ENCODE data around the gene C1QTNF9. TPM values are rescaled to one million over a fixed set of nuclear protein-coding genes. Genes with fewer than 3 reads are reported as not detected.

C1QTNF9 gene
- total and polyA plus RNA-seq, 4 donors: 0.03 to 0.28 (median 0.20) TPM; not detected in 1

DNA sequence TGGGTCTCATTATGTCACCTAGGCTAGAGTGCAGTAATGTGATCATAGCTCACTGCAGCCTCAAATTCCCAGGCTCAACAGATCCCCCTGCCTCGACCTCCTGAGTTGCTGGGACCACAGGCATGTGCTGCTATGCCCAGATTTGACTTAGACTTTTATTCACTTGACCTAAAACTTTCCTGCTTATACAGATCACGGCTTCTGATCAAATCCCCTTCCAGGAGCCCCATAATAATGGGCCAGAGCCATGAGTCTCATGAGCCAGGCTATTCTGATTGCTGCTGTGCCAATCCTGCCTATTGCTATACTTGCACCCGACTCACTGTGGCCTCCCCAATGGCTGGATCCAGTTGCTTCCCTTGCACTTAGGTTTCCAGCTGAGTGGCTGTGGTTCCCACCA lies 42.0 kb downstream of the C1QTNF9 start:
- DNase-seq (no peak), ATAC-seq (ENCODE audit: insufficient read depth, low FRiP score) (no peak)
- no peak overlapping the region for H3K27ac ChIP-seq (ENCODE audit: low read depth in 1 of 2, low read length in 1 of 2)
- H3K27me3 ChIP-seq (ENCODE audit: control insufficient read depth in 3 of 3, insufficient read depth in 3 of 3, low read length in 2 of 3): no peaks in the 10 kb centered on the region
- no peaks in the 10 kb centered on the region for H3K4me1 ChIP-seq (ENCODE audit: control insufficient read depth in 5 of 5, insufficient read depth in 5 of 5, low read length in 5 of 5)
- H3K4me3 ChIP-seq: no peak overlapping the region
- H3K9me3 ChIP-seq (ENCODE audit: control insufficient read depth in 4 of 4, insufficient read depth in 3 of 4, low read length in 3 of 4): peaks cover 0 to 10% (median 2%) of the 10 kb centered on the region in 4 donors
- 85 to 86% methylated on average over 3 of the region's 3 CpGs for WGBS, 2 donors
- no peak overlapping the region for H3K9ac ChIP-seq (ENCODE audit: insufficient read depth in 1 of 2, low read length in 2 of 2)
- no peak for TF ChIP-seq CTCF (IDR thresholded peaks at IDR 0.05; ENCODE audit: control extremely low read depth, extremely low read depth)
- no peaks in the 10 kb centered on the region for H3K36me3 ChIP-seq (ENCODE audit: control insufficient read depth in 4 of 4, insufficient read depth in 4 of 4, low read length in 4 of 4)

DNA sequence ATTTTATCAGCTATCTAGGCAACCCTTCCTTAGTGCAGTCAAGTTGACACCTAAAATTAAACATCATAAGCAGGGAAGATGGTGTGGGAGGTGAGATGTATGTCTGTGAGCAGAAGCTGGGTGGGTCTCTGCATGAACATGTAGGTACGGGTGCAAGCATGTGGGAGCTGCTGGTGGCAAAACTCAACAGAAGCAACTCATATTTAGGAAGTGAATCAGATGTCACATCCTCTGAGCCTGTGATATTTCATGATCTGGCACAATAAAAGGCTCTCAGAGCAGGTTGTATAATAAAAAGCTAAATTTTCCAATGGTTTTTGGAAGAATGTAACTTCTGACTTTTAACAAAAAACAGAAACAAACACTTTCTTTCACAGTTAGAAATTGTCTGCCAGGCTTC lies 44.4 kb downstream of the C1QTNF9 start:
- Histone ChIP-seq H3K9me3 (ENCODE audit: control insufficient read depth in 4 of 4, insufficient read depth in 3 of 4, low read length in 3 of 4) (peaks cover 0 to 15% (median 5%) of the 10 kb centered on the region in 4 donors), H3K9ac (ENCODE audit: insufficient read depth in 1 of 2, low read length in 2 of 2) (no peak overlapping the region), H3K36me3 (ENCODE audit: control insufficient read depth in 4 of 4, insufficient read depth in 4 of 4, low read length in 4 of 4) (no peaks in the 10 kb centered on the region), H3K27ac (ENCODE audit: low read depth in 1 of 2, low read length in 1 of 2) (no peak overlapping the region), H3K4me3 (no peak overlapping the region), H3K27me3 (ENCODE audit: control insufficient read depth in 3 of 3, insufficient read depth in 3 of 3, low read length in 2 of 3) (no peaks in the 10 kb centered on the region), H3K4me1 (ENCODE audit: control insufficient read depth in 5 of 5, insufficient read depth in 5 of 5, low read length in 5 of 5) (no peaks in the 10 kb centered on the region)
- no peak for TF ChIP-seq CTCF (IDR thresholded peaks at IDR 0.05; ENCODE audit: control extremely low read depth, extremely low read depth)
- WGBS, 2 donors: 91 to 100% methylated on average over 1 of the region's 1 CpG
- DNase-seq (no peak), ATAC-seq (ENCODE audit: insufficient read depth, low FRiP score) (no peak)

DNA sequence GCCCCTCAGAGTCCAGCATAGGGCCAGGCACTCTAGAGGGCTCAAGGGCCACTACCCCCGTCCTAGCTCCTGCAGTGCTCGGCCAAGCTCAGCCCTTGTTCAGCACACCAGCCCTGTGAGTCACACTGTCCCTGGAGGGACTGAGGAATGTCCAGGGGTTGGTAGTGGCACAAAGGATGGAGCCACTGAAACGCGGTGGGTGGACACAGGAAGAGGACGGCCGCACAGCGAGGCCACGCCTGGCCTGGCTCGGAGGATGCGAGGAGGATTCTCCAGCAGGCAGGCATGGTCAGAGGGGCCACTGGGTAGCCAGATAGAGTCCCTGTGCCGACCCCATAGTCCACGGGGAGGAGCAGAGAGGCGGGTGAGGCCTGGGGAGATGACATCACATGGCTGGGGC lies 45.7 kb downstream of the C1QTNF9 start:
- Histone ChIP-seq H3K4me3 (no peak overlapping the region), H3K27me3 (ENCODE audit: control insufficient read depth in 3 of 3, insufficient read depth in 3 of 3, low read length in 2 of 3) (no peaks in the 10 kb centered on the region), H3K27ac (ENCODE audit: low read depth in 1 of 2, low read length in 1 of 2) (no peak overlapping the region), H3K4me1 (ENCODE audit: control insufficient read depth in 5 of 5, insufficient read depth in 5 of 5, low read length in 5 of 5) (no peaks in the 10 kb centered on the region), H3K9ac (ENCODE audit: insufficient read depth in 1 of 2, low read length in 2 of 2) (no peak overlapping the region), H3K9me3 (ENCODE audit: control insufficient read depth in 4 of 4, insufficient read depth in 3 of 4, low read length in 3 of 4) (peaks cover 0 to 9% (median 4%) of the 10 kb centered on the region in 4 donors), H3K36me3 (ENCODE audit: control insufficient read depth in 4 of 4, insufficient read depth in 4 of 4, low read length in 4 of 4) (no peaks in the 10 kb centered on the region)
- TF ChIP-seq CTCF (IDR thresholded peaks at IDR 0.05; ENCODE audit: control extremely low read depth, extremely low read depth): no peak
- ATAC-seq (ENCODE audit: insufficient read depth, low FRiP score): no peak
- DNase-seq: no peak
- WGBS, 2 donors: 91% methylated on average over 13 of the region's 13 CpGs

GRCh38 chr13:24356270-24356669 lies 46.9 kb downstream of the C1QTNF9 start:
- no peaks in the 10 kb centered on the region for H3K27me3 ChIP-seq (ENCODE audit: control insufficient read depth in 3 of 3, insufficient read depth in 3 of 3, low read length in 2 of 3)
- no peak for TF ChIP-seq CTCF (IDR thresholded peaks at IDR 0.05; ENCODE audit: control extremely low read depth, extremely low read depth)
- no peak overlapping the region for H3K27ac ChIP-seq (ENCODE audit: low read depth in 1 of 2, low read length in 1 of 2)
- peaks cover 0 to 11% (median 5%) of the 10 kb centered on the region in 4 donors for H3K9me3 ChIP-seq (ENCODE audit: control insufficient read depth in 4 of 4, insufficient read depth in 3 of 4, low read length in 3 of 4)
- no peak overlapping the region for H3K9ac ChIP-seq (ENCODE audit: insufficient read depth in 1 of 2, low read length in 2 of 2)
- no peak overlapping the region for H3K4me3 ChIP-seq
- no peaks in the 10 kb centered on the region for H3K4me1 ChIP-seq (ENCODE audit: control insufficient read depth in 5 of 5, insufficient read depth in 5 of 5, low read length in 5 of 5)
- H3K36me3 ChIP-seq (ENCODE audit: control insufficient read depth in 4 of 4, insufficient read depth in 4 of 4, low read length in 4 of 4): no peaks in the 10 kb centered on the region
- no peak for DNase-seq
- WGBS, 2 donors: 91 to 94% methylated on average over 7 of the region's 7 CpGs
- no peak for ATAC-seq (ENCODE audit: insufficient read depth, low FRiP score)
